Measurements from ENCODE around the gene C10orf90. TPM values are rescaled to one million over a fixed set of nuclear protein-coding genes. Genes with fewer than 3 reads are reported as not detected.

C10orf90 gene
- total and polyA plus RNA-seq, 2 experiments from 2014 or later = 0.20 TPM; not detected in 1

DNA sequence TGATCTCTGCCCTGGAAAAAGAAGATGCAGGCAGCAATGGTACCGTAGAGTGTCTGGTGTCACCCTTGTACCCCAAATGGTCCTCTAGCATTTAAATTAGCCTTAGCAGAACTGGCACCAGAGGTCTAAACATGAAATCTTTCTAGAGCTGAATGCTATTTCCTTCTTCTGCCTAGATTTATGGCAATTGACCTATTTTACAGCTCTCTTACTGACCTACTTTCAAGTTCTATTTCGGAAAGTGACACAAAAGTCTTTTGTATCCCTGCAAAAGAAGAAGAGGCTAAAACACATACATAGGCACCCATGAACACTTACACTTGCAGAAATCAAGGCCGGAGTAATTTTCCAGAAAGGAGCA, 272.1 kb downstream of the C10orf90 start:
- Histone ChIP-seq H3K9me2 (replicated peaks; ENCODE audit: insufficient read depth) (no peaks in the 10 kb centered on the region), H2AFZ (no peak overlapping the region), H3K4me3 (no peak overlapping the region), H3K36me3 (replicated peaks; ENCODE audit: insufficient read depth, low read depth) (no peaks in the 10 kb centered on the region), H3K27me3 (peaks cover 9% of the 10 kb centered on the region), H3K4me1 (ENCODE audit: insufficient read depth) (no peaks in the 10 kb centered on the region), H3K79me2 (no peaks in the 10 kb centered on the region), H3K4me2 (no peak overlapping the region), H3K27ac (no peak overlapping the region), H4K20me1 (ENCODE audit: insufficient read depth, poor library complexity, severe bottlenecking) (no peaks in the 10 kb centered on the region), H3K9me3 (ENCODE audit: low read depth) (no peaks in the 10 kb centered on the region)
- TF ChIP-seq, protein P1, sequence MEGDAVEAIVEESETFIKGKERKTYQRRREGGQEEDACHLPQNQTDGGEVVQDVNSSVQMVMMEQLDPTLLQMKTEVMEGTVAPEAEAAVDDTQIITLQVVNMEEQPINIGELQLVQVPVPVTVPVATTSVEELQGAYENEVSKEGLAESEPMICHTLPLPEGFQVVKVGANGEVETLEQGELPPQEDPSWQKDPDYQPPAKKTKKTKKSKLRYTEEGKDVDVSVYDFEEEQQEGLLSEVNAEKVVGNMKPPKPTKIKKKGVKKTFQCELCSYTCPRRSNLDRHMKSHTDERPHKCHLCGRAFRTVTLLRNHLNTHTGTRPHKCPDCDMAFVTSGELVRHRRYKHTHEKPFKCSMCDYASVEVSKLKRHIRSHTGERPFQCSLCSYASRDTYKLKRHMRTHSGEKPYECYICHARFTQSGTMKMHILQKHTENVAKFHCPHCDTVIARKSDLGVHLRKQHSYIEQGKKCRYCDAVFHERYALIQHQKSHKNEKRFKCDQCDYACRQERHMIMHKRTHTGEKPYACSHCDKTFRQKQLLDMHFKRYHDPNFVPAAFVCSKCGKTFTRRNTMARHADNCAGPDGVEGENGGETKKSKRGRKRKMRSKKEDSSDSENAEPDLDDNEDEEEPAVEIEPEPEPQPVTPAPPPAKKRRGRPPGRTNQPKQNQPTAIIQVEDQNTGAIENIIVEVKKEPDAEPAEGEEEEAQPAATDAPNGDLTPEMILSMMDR (IDR thresholded peaks at IDR 0.05; ENCODE audit: poor library complexity) = no peak
- TF ChIP-seq EZH2phosphoT487 (IDR thresholded peaks at IDR 0.05; ENCODE audit: low read depth, severe bottlenecking, unreplicated experiment) (no peak), EZH2 (IDR thresholded peaks at IDR 0.05; ENCODE audit: borderline replicate concordance) (no peak)
- WGBS (ENCODE audit: low lambda C conversion rate, missing lambda C conversion rate) = 89% methylated on average over 3 of the region's 3 CpGs
- DNase-seq (ENCODE audit: low spot score) = no peak

DNA sequence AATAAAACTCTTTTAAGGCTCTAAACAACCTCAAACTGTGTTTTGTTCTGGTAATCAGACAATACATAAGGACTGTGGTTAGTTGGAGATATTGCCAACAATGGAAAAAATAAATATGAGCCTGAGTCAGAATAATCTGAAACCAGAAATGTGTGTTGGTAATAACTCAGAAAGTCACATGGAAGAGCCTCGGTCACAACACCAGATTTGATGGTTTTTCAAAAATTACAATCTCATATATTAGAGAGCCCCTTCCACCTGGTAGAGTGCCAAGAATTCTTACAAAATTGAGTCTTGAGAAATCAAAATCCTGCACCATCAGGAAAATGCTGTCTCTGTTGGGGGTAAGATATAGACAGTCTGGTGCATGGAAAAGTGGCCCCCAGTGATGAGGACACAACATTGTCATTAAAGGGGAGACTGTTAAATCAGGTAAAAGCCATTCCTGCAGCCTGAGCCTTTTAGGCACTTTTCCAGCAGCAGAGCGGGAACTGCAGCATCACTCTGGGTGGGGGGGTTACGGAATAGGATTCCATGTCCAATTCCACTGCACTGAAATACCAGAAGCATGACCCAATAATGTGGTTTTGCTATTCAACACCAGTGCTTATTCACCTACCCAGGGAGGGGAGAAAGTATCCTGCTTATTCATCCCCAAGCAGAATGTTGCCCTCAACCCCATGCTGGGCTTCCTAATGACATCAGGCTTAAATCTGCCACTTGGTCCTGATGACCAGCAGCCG, 272.7 kb downstream of the C10orf90 start:
- Histone ChIP-seq H2AFZ (no peak overlapping the region), H3K36me3 (replicated peaks; ENCODE audit: insufficient read depth, low read depth) (no peaks in the 10 kb centered on the region), H3K9me2 (replicated peaks; ENCODE audit: insufficient read depth) (no peaks in the 10 kb centered on the region), H3K79me2 (no peaks in the 10 kb centered on the region), H3K27ac (no peak overlapping the region), H3K9me3 (ENCODE audit: low read depth) (no peaks in the 10 kb centered on the region), H3K4me2 (no peak overlapping the region), H3K4me3 (no peak overlapping the region), H4K20me1 (ENCODE audit: insufficient read depth, poor library complexity, severe bottlenecking) (no peaks in the 10 kb centered on the region), H3K27me3 (peaks cover 9% of the 10 kb centered on the region), H3K4me1 (ENCODE audit: insufficient read depth) (no peaks in the 10 kb centered on the region)
- no peak for TF ChIP-seq EZH2 (IDR thresholded peaks at IDR 0.05; ENCODE audit: borderline replicate concordance)
- TF ChIP-seq, protein P1 (IDR thresholded peaks at IDR 0.05; ENCODE audit: poor library complexity) = no peak
- no peak for TF ChIP-seq EZH2phosphoT487 (IDR thresholded peaks at IDR 0.05; ENCODE audit: low read depth, severe bottlenecking, unreplicated experiment)
- WGBS (ENCODE audit: low lambda C conversion rate, missing lambda C conversion rate) = 78% methylated on average over 4 of the region's 4 CpGs
- no peak for DNase-seq (ENCODE audit: low spot score)

DNA sequence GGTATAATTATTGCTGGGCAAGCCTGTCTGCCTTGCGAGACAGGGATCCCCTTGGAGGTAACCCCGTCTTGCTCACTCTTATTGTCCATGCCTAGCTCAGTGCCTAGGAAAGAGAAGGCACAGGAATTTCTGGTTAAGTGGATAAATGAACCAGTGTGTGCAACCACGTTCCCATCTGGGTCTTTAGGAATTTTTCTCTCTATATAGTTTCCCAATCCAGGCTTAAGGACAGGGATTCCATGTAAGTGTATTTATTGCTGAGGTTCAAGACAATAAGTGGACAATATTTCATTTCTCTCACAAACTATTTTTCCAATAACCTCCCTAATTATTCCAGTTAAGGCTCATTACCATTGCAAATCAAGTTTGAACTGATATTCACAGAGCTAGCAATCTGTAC, 273.3 kb downstream of the C10orf90 start:
- WGBS (ENCODE audit: low lambda C conversion rate, missing lambda C conversion rate) = 89% methylated on average over 3 of the region's 3 CpGs
- Histone ChIP-seq H3K36me3 (replicated peaks; ENCODE audit: insufficient read depth, low read depth) (no peaks in the 10 kb centered on the region), H3K4me1 (ENCODE audit: insufficient read depth) (no peaks in the 10 kb centered on the region), H3K4me3 (no peak overlapping the region), H3K9me2 (replicated peaks; ENCODE audit: insufficient read depth) (no peaks in the 10 kb centered on the region), H3K9me3 (ENCODE audit: low read depth) (no peaks in the 10 kb centered on the region), H3K27ac (no peak overlapping the region), H3K27me3 (peaks cover 9% of the 10 kb centered on the region), H3K79me2 (no peaks in the 10 kb centered on the region), H4K20me1 (ENCODE audit: insufficient read depth, poor library complexity, severe bottlenecking) (no peaks in the 10 kb centered on the region), H2AFZ (no peak overlapping the region), H3K4me2 (no peak overlapping the region)
- no peak for DNase-seq (ENCODE audit: low spot score)
- TF ChIP-seq, protein P1 (IDR thresholded peaks at IDR 0.05; ENCODE audit: poor library complexity) = no peak
- TF ChIP-seq EZH2 (IDR thresholded peaks at IDR 0.05; ENCODE audit: borderline replicate concordance) (no peak), EZH2phosphoT487 (IDR thresholded peaks at IDR 0.05; ENCODE audit: low read depth, severe bottlenecking, unreplicated experiment) (no peak)

All from hepatocyte (in vitro differentiated cells).